SK-N-SH (cell line): ENCODE data around the gene SDK1.

ENCODE experiments used
- ELF1 ChIP-seq: IDR thresholded peaks from 2 replicates; pipeline ENCODE4 v1.4.0; 2012
- EP300 ChIP-seq, 2 experiments: IDR thresholded peaks; 2 replicates each; pipeline versions ENCODE4 v1.4.0 to v1.6.1; 2012; ENCODE audit warnings: borderline replicate concordance in 1 of 2, low read depth in 1 of 2, low read length in 1 of 2
- SMC3 ChIP-seq: IDR thresholded peaks from 2 replicates; pipeline ENCODE4 v1.6.1; 2012; ENCODE audit warnings: low read depth, low read length, improper control_type of control experiment
- TAF1 ChIP-seq: IDR thresholded peaks from 2 replicates; pipeline ENCODE4 v1.6.1; 2012; ENCODE audit warnings: low read depth, mild to moderate bottlenecking, low read length, moderate library complexity, borderline replicate concordance
- TEAD4 ChIP-seq: IDR thresholded peaks from 2 replicates; pipeline ENCODE4 v1.4.0; 2012; ENCODE audit warnings: mild to moderate bottlenecking, borderline replicate concordance; ENCODE audit not compliant: insufficient read depth
- TF ChIP-seq, protein P1 (sequence below): fragments of 200-600 bp; sonication (generic); IDR thresholded peaks from 2 replicates; pipeline ENCODE4 v1.6.1; 2017; ENCODE audit warnings: antibody characterized with exemption, mild to moderate bottlenecking, moderate library complexity
- TF ChIP-seq, protein P2 (sequence below): fragments of 150-350 bp; IDR thresholded peaks from 2 replicates; pipeline ENCODE4 v1.6.1; 2016; ENCODE audit warnings: mild to moderate bottlenecking, low read depth, low read length

DNA sequence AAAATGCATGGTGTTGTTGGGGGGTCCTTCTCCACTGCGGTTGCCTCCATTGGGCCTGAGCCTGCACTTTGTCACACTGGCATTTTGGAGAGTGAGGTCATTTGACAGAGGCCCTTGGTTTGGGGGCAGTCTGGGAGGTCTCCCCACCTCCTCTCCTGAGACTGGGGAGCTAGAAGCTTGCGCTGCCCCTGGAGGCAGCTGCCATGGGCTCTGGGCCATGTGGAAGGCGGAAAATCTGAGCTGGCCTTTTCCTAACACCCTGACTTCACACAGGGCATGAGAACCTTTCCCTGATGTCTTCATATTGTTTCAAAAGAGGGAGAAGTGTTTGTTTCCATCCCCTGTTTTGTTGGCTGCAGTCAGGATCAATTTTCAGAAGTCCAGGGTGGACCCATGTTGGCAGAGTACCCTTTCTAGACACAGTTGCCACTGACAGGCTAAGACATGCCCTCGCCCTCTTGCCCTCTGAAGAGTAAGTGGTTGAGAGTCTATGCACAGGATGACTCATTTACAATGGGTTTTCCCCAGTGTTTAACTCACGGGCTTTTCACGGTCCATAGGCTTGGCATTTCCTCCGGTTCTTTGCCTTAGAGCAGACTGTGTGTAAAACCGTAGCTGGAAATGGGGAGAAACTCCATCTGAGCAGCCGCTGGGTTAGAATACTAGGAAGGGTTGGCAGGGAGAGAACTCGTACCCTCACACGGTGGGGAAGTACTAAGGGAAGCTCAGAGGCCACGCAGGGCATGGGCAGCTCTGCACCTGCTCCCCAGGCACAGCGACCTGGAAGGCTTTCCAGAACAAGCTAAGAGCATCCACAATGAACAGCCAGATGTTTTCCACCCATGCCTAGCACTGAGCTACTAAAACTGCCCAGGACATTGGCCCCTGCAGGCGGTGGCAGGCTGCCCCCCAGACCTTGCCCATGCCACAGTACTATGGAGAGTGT is 655.0 kb downstream of the SDK1 start:
- no peak for TF ChIP-seq EP300 (IDR thresholded peaks at IDR 0.05; ENCODE audit: borderline replicate concordance in 1 of 2, low read depth in 1 of 2, low read length in 1 of 2)
- no peak for TF ChIP-seq TAF1
- TF ChIP-seq, protein P1, sequence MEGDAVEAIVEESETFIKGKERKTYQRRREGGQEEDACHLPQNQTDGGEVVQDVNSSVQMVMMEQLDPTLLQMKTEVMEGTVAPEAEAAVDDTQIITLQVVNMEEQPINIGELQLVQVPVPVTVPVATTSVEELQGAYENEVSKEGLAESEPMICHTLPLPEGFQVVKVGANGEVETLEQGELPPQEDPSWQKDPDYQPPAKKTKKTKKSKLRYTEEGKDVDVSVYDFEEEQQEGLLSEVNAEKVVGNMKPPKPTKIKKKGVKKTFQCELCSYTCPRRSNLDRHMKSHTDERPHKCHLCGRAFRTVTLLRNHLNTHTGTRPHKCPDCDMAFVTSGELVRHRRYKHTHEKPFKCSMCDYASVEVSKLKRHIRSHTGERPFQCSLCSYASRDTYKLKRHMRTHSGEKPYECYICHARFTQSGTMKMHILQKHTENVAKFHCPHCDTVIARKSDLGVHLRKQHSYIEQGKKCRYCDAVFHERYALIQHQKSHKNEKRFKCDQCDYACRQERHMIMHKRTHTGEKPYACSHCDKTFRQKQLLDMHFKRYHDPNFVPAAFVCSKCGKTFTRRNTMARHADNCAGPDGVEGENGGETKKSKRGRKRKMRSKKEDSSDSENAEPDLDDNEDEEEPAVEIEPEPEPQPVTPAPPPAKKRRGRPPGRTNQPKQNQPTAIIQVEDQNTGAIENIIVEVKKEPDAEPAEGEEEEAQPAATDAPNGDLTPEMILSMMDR = no peak
- TF ChIP-seq, protein P2, sequence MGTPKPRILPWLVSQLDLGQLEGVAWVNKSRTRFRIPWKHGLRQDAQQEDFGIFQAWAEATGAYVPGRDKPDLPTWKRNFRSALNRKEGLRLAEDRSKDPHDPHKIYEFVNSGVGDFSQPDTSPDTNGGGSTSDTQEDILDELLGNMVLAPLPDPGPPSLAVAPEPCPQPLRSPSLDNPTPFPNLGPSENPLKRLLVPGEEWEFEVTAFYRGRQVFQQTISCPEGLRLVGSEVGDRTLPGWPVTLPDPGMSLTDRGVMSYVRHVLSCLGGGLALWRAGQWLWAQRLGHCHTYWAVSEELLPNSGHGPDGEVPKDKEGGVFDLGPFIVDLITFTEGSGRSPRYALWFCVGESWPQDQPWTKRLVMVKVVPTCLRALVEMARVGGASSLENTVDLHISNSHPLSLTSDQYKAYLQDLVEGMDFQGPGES = no peak
- no peak for TF ChIP-seq TEAD4
- TF ChIP-seq ELF1 = no peak
- TF ChIP-seq SMC3 = no peak
